Islet precursor cell (in vitro differentiated cells): ENCODE data around the gene UCK2.

Experiments used
- DNase-seq: peaks from one replicate; pipeline ENCODE4 v3.0.0-alpha.2; 2018

The UCK2 gene

GRCh38 chr1:165856021-165856420 is 28.6 kb downstream of the UCK2 start:
- no peak for DNase-seq

GRCh38 chr1:165856606-165857005 is 29.2 kb downstream of the UCK2 start:
- DNase-seq, result no peak

GRCh38 chr1:165857046-165857801 is 29.8 kb downstream of the UCK2 start:
- peak; percentile 34 for DNase-seq

GRCh38 chr1:165858364-165858823 is 31.0 kb downstream of the UCK2 start:
- DNase-seq, result peak; percentile 41

GRCh38 chr1:165858967-165859845 is 31.8 kb downstream of the UCK2 start:
- peak; percentile 15 for DNase-seq

DNA sequence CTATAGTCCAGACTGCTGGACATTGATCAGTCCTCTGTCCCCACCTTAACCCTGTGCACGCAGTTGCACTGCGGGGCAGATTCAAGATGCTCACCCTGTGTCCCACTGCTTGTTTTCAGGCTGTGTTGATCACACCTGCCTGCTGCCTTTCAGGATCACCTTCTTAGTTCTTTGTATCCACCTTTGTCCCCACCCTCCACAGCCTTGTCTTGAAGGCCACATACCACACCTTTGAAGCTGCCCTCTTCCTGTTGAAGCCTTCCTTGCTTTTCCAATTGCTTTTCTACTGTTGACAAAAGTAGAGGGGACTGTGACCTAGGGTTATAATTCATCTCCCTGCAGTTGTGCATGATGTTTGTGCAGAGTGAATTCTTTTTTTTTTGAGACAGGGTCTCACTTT is 32.7 kb downstream of the UCK2 start:
- DNase-seq, result no peak

GRCh38 chr1:165861911-165862310 is 34.5 kb downstream of the UCK2 start:
- DNase-seq, result no peak

GRCh38 chr1:165862448-165862847 is 35.0 kb downstream of the UCK2 start:
- DNase-seq, result no peak

GRCh38 chr1:165863346-165863745 is 35.9 kb downstream of the UCK2 start:
- DNase-seq, result no peak

- no peak for DNase-seq
Measured at GRCh38 chr1:165865633-165866340, 38.4 kb downstream of the UCK2 start.

DNA sequence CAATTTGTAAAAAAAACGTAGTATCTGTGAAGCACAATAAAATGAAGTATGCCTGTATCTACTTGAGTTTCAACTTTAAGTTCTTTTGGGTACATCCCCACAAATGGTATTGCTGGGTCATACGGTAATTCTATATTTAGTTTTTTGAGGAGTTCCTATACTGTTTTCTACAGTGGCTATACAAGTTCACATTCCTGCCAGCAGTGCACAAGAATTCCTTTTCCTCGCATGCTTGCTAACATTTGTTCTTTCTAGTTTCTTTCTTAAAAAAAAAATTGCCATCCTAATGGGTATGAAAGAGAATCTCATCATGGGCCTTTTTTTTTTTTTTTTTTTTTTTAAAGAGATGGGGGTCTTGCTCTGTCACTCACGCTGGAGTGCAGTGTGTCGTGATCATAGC is 41.9 kb downstream of the UCK2 start:
- no peak for DNase-seq

DNA sequence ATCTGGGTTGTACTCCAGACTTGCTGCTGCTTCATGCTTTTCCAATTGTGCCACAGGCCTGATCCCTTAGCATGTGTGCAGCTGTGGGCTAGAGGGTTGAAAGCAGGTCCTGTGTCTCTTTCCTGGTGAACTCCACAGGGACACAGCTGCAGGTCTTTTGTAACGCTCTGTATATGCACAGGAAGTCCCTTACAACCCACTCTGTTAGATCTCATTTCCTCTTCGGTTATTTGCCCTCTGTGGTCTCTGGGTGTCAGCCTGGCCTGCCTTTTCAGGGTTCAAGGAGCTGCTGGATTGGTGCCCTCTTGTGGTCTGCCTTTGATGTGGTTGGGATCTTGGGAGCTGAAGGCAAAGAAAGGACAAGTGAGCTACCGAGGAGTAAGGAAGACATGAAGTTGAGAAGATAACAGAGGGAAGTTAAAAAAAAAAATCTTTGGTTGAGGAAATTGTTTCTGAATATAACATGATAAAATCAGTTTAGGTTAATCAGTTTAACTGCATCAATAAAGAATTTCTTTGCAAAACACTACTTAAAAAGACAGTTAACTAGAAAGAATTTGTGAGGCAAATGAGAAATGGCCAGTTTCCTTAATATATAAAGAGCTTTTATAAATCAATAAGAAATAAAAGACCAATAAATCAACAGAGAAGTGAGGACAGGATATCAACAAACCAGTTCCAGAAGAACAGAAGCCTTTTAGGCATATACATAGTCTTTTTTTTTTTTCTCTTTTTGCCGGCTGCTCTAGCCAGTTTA is 44.1 kb downstream of the UCK2 start:
- no peak for DNase-seq

GRCh38 chr1:165873481-165873880 is 46.1 kb downstream of the UCK2 start:
- DNase-seq, result no peak

- DNase-seq, result no peak
Measured at GRCh38 chr1:165874643-165875042, 47.2 kb downstream of the UCK2 start.

DNA sequence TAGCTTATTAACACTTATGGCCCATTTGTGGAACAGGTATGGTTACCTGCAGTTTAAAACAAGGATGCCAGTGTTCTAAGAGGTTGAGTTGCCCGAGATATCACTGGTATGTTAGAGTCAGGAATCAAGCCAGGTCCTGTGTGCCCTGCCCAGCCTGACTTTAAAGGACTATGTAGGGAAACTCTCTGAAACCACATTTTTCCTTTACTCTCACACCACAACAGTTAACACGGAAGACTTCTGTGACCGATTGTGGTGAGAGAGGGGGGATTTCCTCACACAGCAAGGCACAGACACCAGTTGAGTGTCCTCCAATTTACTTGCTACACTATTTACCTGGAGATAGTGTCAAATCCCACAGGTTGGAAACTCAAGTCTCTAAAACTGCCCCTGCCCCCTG is 47.8 kb downstream of the UCK2 start:
- no peak for DNase-seq

GRCh38 chr1:165875604-165876003 is 48.2 kb downstream of the UCK2 start:
- no peak for DNase-seq

DNA sequence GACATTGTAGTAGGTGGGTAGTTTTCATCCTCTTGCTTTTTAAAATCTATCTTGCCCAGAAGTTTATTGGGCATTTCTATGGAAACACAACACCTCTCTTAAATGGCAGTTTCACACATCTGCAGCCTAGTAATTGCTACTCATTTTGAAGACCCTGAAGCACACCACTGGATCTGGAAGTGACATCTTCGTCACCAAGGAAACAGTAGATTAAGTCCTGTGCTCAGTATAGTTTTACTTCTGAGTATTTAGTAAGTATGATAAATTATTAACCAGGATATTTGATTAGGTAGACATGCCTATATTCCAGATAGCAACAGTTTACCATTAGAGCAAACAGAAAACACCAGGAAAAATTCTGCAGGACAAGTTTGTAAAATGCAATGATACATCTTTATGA is 48.7 kb downstream of the UCK2 start:
- no peak for DNase-seq

- DNase-seq, result no peak
Measured at GRCh38 chr1:165877411-165877810, 50.0 kb downstream of the UCK2 start.

GRCh38 chr1:165877940-165878556 is 50.6 kb downstream of the UCK2 start:
- DNase-seq, result no peak

DNA sequence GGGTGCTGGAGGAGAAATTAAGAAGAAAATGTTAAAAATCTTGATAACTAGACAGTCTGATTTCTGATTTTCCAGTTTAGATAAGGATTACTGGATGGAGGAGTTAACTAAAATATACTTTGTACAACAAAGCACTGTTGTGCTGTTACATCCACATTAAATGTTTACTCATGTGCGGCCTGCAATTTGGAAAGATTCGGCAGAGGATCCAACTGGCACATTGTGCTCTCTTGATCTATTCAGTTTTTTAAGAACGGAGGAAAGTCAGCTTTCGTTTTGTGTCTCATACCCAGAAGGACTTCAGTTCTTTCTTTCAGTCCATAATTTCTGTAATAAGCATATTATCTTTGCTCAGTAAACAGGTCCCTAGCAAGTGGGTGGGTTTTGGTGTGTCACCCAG is 52.5 kb downstream of the UCK2 start:
- no peak for DNase-seq

GRCh38 chr1:165880993-165881392 is 53.6 kb downstream of the UCK2 start:
- no peak for DNase-seq

GRCh38 chr1:165882168-165882837 is 54.9 kb downstream of the UCK2 start:
- DNase-seq, result no peak
